ENCODE measurements around the gene LRRK1.

DNA sequence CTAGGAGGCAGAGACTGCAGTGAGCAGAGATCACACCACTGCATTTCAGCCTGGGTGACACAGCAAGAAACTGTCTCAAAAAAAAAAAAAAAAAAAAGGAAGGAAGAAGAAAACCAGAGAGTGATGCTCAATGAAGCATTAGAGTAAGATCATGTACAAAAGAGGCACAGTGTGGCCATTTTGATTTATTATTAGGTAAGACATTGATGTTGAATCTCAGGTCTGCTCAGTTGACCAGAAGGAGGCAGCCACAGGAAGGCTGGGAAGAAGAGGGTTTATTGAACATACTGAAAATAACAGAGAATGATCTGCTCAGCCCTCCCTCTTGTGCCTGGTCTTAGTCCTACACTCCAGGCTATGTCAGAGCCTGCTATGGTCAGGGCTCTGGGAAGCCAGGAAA, 15.6 kb downstream of the LRRK1 start:
- TF ChIP-seq, protein P1, sequence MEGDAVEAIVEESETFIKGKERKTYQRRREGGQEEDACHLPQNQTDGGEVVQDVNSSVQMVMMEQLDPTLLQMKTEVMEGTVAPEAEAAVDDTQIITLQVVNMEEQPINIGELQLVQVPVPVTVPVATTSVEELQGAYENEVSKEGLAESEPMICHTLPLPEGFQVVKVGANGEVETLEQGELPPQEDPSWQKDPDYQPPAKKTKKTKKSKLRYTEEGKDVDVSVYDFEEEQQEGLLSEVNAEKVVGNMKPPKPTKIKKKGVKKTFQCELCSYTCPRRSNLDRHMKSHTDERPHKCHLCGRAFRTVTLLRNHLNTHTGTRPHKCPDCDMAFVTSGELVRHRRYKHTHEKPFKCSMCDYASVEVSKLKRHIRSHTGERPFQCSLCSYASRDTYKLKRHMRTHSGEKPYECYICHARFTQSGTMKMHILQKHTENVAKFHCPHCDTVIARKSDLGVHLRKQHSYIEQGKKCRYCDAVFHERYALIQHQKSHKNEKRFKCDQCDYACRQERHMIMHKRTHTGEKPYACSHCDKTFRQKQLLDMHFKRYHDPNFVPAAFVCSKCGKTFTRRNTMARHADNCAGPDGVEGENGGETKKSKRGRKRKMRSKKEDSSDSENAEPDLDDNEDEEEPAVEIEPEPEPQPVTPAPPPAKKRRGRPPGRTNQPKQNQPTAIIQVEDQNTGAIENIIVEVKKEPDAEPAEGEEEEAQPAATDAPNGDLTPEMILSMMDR (IDR thresholded peaks at IDR 0.05; ENCODE audit: low read length) = no peak
- no peak for TF ChIP-seq EZH2 (IDR thresholded peaks at IDR 0.05; ENCODE audit: borderline replicate concordance, low read length)
